ENCODE results near the gene GNAO1.
"Not testable (repeated sequence)": the region's sequence is repeated elsewhere in the genome, so short reads cannot be mapped to it uniquely, and the experiment has no call there.

The GNAO1 gene

DNA sequence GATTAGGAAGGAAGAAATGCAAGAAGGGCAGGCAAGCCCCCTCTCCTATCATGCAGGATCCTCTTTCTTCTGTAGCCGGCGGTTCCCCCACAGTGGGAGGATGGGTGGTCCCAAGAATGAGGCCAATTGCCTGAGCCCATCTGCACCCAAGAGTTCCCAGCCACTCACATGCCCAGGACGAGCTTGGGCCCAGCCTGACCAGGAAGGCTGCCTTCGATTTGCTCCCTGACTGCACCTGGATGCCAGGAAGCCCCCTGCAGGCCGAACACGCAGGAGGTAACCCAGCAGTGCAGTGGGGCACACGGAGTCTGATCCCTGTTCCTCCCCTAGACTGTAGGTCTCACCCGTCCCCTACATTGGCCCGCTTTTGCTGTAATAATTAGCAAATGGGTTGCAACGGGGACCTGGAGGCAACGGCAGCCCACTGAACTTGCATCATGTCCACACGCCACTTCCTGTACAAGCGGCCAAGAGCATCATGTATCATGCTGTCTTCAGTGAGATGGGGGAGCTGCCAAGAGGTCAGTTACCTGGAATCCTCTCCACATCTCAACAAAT is 166.6 kb downstream of the GNAO1 start:
- no peak for DNase-seq

- DNase-seq: no peak
Measured at GRCh38 chr16:56360117-56361008, 169.1 kb downstream of the GNAO1 start.

- no peak for DNase-seq
Measured at GRCh38 chr16:56362057-56362655, 170.9 kb downstream of the GNAO1 start.

- no peak for DNase-seq
Measured at GRCh38 chr16:56362706-56363105, 171.4 kb downstream of the GNAO1 start.

DNA sequence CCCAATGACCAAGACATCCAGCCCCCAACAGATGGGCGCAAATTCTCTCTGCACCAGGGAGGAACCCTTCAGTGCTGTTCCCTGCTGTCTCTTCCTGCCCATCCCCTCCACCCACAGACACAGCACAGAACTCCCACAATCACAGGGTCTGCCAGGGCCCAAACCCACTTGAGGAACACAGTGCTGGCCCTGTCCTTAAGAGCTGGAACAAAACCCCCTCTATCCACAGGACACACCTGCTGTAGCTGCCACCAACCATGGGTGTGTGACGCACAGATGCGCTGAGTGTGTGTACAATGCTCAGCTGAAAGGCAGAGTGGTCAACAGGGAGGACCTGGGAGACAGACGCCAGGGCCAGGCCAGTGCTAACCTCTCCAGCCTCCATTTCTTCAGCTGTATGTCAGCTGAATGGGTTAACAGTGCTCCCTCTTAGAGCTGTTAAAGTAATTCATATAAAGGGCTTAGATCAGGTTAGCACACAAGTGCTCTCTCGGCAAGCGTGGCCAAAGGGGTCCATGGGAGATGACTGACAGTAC is 172.0 kb downstream of the GNAO1 start:
- no peak for DNase-seq

GRCh38 chr16:56363781-56364565 is 172.7 kb downstream of the GNAO1 start:
- DNase-seq: no peak

GRCh38 chr16:56364865-56365264 is 173.6 kb downstream of the GNAO1 start:
- DNase-seq: no peak

DNA sequence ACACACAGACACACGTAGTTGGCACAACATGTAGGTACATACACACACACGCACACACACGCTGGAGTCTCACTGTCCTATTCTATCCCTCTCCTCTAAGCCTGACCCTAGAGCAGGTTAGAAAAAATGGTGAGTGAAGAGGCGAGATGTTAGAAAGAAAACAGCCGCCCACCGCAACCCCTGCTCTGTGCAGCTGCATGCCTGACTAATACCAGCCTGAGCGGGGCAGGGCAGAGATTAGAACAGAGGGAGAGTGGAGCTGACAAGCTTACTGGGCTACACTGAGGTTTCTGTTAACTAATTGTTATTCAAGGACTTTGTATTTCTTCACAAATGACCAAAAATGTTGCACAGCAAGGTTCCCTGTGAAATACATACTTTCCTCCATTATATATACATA is 174.3 kb downstream of the GNAO1 start:
- DNase-seq: peak in 5 of 56 donors; percentile 28 to 55 (median 43)

DNA sequence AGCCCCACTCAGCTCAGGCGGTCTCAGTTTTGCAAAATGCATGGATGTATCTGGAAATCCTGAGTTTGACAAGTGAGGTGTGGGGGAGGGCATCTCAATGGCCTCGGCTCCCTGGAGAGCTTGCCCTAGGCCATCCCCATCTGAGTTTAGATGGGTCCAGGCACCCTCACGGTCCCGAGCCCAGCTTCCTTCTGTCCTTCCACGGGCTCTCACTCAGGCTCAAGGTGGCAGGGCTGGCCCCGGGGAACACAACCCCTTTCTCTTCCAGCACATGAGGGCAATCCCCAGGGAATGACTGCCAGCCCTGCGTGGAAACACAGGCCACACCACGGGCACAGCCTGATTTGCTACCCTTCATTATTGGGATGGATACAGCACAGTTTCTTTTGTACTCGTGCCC is 175.7 kb downstream of the GNAO1 start:
- DNase-seq: no peak

DNA sequence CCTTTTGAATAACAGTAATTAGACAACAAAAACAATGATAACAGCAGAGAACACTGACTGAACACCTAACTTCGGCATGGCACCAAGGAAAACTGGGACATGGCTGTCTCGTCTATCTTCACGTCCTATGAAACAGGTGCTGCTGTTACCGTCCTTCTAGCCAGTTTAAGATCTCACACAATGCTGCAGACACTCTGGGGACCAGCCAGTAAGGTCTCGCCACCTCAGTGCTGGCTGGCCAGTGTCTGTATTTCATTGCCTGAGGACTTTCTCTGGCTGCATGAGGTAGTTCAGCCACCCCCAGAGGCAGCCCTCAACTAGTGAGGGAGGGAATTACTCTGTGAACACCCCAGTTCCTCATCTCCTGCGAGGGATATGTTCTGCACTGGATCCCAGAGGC is 176.5 kb downstream of the GNAO1 start:
- DNase-seq: no peak

GRCh38 chr16:56368545-56368944 is 177.3 kb downstream of the GNAO1 start:
- no peak for DNase-seq

DNA sequence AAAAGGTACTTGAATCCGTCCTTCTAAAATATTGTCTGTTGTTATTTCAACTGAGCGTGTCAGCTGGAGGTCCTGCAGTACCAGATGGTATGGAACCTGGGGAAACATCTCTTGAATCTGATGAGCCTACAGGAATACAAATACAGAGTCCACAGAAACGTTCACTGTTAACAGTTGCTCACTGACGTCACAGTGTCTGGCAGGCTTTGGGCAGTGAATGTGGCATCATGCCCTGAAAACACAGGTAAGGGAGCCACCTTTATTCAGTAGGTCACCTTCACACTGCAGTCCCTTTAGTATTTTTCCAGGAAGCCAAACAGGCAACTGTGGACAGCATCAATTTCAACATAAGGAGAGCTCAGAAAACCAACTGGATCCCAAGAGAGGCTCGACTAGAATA is 177.9 kb downstream of the GNAO1 start:
- DNase-seq: no peak

DNA sequence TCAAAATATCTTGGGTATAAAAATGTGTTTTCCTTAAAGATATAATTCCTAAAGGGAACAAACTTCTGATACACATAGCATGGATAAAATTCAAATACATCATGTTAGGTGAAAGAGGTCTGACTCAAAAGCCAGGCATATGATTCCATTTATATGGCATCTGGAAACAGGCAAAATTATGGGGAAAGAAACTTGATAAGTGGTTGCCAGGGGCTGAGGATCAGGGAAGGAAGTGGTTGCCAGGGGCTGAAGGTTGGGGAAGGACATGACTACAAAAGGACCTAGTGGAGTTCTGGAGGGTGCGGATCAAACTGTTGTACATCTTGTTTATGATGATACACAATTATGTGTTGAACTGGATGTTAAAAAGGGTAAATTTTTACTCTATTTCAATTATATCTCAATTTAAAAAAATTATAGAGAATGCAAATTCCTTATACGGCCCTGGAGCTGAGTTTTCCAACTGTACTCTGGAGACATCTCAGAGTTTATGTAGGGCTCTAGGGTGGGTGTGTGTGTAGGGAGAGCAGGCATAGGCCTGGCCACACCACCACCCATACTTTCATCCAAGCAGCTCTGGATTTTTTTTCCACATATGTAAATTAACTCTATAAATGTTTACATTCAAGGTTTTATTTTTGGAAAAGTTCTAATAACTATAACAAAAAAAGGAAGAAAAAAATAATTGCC is 179.0 kb downstream of the GNAO1 start:
- no peak for DNase-seq

DNA sequence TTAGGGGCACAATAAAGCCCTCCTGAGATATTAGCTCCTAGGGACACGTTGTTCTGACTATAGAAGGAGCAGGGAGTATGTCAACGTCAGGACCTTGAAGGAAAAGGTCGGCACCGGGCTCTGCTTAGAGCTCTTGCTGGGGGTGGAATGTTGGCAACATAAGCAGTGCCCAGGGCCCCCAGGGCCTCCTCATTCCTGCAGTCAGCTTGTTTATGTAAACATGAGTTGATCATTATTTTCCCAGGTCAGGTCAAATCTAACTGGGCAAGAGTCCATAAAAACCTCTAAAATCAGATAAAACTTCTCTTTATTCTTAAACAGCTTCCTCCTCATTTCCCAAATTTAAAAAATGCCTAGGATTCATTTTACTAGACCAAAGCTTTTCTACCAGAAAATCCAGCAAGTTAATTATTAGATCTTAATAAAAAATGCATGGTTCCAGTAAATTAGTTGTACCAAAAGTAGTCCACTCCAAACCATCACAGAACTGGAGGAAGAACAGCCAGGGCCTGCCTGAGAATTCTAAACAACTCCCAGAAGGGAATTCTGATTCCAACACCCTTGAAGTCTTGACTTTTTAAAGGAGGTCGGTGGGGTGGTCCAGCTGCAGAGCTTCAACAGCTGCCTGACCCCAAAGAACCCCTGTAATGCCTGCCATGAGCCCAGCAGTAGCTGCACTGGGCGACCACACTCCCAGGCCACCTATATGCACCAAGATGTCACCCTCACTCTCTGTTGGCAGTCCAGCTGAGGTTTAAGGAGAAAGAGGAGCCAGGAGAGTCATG is 179.8 kb downstream of the GNAO1 start:
- no peak for DNase-seq

DNA sequence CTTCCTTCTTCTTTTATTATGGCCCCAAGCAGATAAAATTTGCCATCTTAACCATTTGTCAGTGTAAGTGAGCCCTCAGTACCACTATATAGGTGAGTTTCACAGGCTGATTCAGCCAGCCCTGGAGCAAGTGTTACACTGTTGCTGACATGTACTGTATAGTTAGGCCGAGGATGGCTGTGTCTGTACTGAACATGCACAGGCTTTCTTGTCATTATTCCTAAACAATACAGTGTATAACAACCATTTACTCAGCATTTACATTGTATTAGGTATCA is 180.3 kb downstream of the GNAO1 start:
- DNase-seq: no peak

DNA sequence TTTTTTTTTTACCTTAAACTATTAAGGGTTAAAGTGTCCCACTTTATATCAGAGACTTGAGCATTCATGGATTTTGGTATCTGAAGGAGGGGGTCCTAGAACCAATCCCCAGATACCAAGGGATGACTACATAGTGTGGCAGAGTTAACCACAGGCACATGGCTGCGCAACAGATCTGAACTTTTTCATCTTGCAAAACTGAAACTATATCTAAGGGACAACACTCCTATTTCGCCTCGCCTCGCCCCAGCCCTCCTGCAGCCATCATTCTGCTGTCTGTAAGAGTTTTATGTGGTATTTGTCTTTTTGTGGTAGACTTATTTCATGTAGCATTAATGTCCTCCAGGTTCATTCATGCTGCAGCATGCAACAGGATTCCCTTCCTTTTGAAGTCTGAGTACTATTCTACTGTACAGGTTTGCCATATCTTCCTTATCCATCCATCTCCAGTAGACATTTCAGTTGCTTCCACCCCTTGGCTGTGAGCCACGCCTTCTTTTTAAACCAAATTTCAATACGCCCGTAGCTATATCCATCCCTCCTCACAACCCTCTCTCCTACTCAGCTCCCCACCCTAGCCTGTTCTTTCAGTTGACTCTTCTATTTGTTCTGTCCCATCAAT is 180.8 kb downstream of the GNAO1 start:
- no peak for DNase-seq

DNA sequence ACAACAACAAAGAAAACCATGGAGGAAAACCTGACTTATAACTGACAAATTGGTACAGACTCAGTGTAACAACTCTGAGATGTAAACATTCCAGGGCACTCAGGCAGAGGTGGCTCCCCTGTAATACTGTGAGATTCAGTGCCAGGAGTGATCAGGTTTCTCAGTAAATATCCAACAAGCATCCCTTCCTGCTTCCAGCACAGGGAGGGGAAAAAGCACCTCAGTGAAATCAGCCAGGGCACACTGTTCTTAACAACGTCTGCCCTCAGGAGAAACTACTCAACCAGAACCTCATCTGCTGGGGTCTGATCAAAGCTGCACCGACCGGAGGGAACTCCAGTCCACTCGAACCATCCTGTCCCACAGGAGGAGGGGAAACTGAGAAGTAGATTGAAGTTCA is 181.7 kb downstream of the GNAO1 start:
- no peak for DNase-seq

DNA sequence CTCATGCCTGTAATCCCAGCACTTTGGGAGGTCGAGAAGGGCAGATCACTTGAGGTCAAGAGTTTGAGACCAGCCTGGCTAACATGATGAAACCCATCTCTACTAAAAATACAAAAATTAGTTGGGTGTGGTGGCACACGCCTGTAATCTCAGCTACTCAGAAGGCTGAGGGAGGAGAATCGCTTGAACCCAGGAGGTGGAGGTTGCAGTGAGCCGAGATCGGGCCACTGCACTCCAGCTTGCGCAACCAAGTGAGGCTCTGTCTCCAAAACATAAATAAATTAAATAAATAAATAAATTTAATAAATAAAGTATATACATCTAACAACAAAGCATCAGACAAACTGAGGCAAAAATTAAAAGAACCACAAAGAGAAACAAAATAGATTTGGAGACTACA is 184.5 kb downstream of the GNAO1 start:
- DNase-seq: not testable (repeated sequence)

DNA sequence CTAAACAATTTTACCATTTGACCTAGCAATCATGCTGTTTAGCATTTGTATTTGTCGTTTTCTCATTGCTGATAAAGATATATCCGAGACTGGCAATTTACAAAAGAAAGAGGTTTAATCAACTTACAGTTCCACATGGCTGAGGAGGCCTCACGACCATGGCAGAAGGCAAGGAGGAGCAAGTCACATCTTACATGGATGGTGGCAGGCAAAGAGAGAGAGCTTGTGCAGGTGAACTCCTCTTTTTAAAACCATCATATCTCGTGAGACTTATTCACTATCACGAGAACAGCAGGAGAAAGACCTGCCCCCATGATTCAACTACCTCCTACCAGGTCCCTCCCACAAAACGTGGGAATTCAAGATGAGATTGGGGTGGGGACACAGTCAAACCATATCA is 187.8 kb downstream of the GNAO1 start:
- DNase-seq: not testable (repeated sequence)
